AG04449 (cell line): ENCODE results near the gene KIF12.

Experiments
- CTCF ChIA-PET: fragments of 350-600 bp; formaldehyde crosslinking; extraction: SDS; loops from one replicate; lab custom pipeline; 2021; ENCODE audit warnings: antibody characterized with exemption; lab: Yijun Ruan, JAX
- POLR2A ChIA-PET: fragments of 400-600, 350-600 bp; formaldehyde crosslinking; extraction: SDS; loops from one replicate; lab custom pipeline; 2020; ENCODE audit warnings: antibody characterized with exemption, inconsistent platforms; lab: Yijun Ruan, JAX
- DNase-seq: peaks from one replicate; pipeline ENCODE4 v3.0.0-alpha.2; 2010; ENCODE audit warnings: low read depth, low spot score
- H3K4me3 ChIP-seq: 2 replicates; pipeline ENCODE4 v1.5.1; 2011; ENCODE audit warnings: low read depth, mild to moderate bottlenecking, control low read depth, low read length
- CTCF ChIP-seq: IDR thresholded peaks from one replicate; pipeline ENCODE4 v1.5.1; 2011; ENCODE audit warnings: mild to moderate bottlenecking, moderate library complexity, low read length, control low read depth, inconsistent platforms; ENCODE audit not compliant: insufficient read depth; ENCODE audit errors: missing control alignments

Gene KIF12

GRCh38 chr9:114115654-114116125, 16.6 kb upstream of the KIF12 start:
- no peak overlapping the region for H3K4me3 ChIP-seq
- no peak for DNase-seq
- TF ChIP-seq CTCF = no peak
- ChIA-PET POLR2A (interaction anchor here (0.5 to 0.9 kb wide), 2 partner anchors 33 to 79 kb away, joined by 3 to 4 read pairs; no protein-coding TSS in a partner anchor), CTCF (interaction anchor here (1.5 to 16.2 kb wide), 4 partner anchors 7 to 176 kb away, joined by 4 to 686 read pairs (median 18); partner anchors contain the start of gene AMBP)

- POLR2A ChIA-PET = no interaction called here
- TF ChIP-seq CTCF = no peak
- CTCF ChIA-PET = interaction anchor here (1.4 to 16.2 kb wide), 5 partner anchors 14 to 177 kb away, joined by 4 to 686 read pairs (median 7); partner anchors contain the start of genes AMBP and COL27A1
- no peak for DNase-seq
- H3K4me3 ChIP-seq = no peak overlapping the region
Observed at GRCh38 chr9:114114364-114114763, 15.3 kb upstream of the KIF12 start.

GRCh38 chr9:114112778-114113584, 13.9 kb upstream of the KIF12 start:
- no peak overlapping the region for H3K4me3 ChIP-seq
- DNase-seq = no peak
- no peak for TF ChIP-seq CTCF
- CTCF ChIA-PET = interaction anchor here (0.9 to 16.2 kb wide), 6 partner anchors 22 to 202 kb away, joined by 3 to 686 read pairs (median 6); partner anchors contain the start of gene COL27A1
- POLR2A ChIA-PET = interaction anchor here (0.7 kb wide), 1 partner anchor 36 kb away, joined by 3 read pairs; no protein-coding TSS in a partner anchor

GRCh38 chr9:114112325-114112724, 13.2 kb upstream of the KIF12 start:
- no peak overlapping the region for H3K4me3 ChIP-seq
- TF ChIP-seq CTCF = no peak
- ChIA-PET POLR2A (interaction anchor here (0.7 to 0.8 kb wide), 2 partner anchors 10 to 36 kb away, joined by 3 to 4 read pairs; no protein-coding TSS in a partner anchor), CTCF (interaction anchor here (1.6 to 16.2 kb wide), 4 partner anchors 22 to 179 kb away, joined by 4 to 686 read pairs (median 54); partner anchors contain the start of gene COL27A1)
- DNase-seq = no peak

GRCh38 chr9:114110180-114110579, 11.1 kb upstream of the KIF12 start:
- H3K4me3 ChIP-seq = no peak overlapping the region
- DNase-seq = peak; percentile 53
- POLR2A ChIA-PET = no interaction called here
- no peak for TF ChIP-seq CTCF
- CTCF ChIA-PET = interaction anchor here (0.6 to 16.2 kb wide), 18 partner anchors 8 to 273 kb away, joined by 3 to 686 read pairs (median 28); partner anchors contain the start of genes COL27A1 and KIF12

- POLR2A ChIA-PET = no interaction called here
- CTCF ChIA-PET = interaction anchor here (0.7 to 16.2 kb wide), 24 partner anchors 9 to 307 kb away, joined by 3 to 686 read pairs (median 14); partner anchors contain the start of genes AMBP, COL27A1 and KIF12
- TF ChIP-seq CTCF = no peak
- no peak overlapping the region for H3K4me3 ChIP-seq
- no peak for DNase-seq
Observed at GRCh38 chr9:114109124-114109523, 10.0 kb upstream of the KIF12 start.
